Gastrocnemius medialis (tissue), 4 donors: ENCODE results near the gene BTBD16.

Experiments
- CTCF ChIP-seq, 5 experiments: fragments of 450-650 bp in 3 of 5; fragments of 200-600 bp in 2 of 5; sonication (generic) in 2 of 5; IDR thresholded peaks in 4 of 5; conservative IDR thresholded peaks in 1 of 5; 1 replicate in 4 of 5; 2 replicates in 1 of 5; pipeline ENCODE4 v1.5.1; 2016 to 2019; ENCODE audit warnings: antibody characterized with exemption in 5 of 5, mild to moderate bottlenecking in 3 of 5, moderate library complexity in 3 of 5
- POLR2A ChIP-seq, 2 donors: fragments of 450-650 bp; IDR thresholded peaks; one replicate each; pipeline ENCODE4 v1.6.1; 2017; ENCODE audit warnings: antibody characterized with exemption in 2 of 2, mild to moderate bottlenecking in 2 of 2, moderate library complexity in 2 of 2

DNA sequence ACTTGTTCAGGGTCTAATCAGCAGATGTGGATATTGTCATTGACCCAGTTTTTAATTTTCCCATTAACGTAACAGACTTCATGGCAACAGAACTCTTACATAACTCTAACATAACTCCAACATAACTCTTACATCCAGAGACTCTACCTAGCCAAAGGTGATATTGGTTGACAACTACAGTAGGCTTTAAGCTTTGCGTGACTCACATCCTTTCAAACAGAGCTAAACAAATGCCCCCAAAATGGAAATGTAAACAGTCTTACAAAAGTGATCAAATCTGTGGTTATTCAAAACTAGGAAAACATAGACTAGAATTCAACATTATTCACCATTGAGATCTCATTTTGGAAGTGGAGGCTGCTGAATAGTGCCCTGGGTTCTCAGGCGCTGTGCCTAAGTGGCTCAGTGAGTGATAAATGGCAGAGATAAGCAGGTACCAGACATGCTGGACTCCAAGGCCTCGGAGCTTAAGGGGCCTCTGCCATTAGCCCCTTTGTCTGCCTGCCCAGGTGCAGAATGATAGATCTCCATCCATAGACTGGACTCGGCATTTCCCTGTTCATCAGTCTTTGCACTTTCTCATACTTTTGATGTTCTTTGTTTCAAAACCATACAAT, 34.3 kb upstream of the BTBD16 start:
- no peak for TF ChIP-seq CTCF (IDR thresholded peaks at IDR 0.05 in 4 of 5, conservative IDR thresholded peaks at IDR 0.05 in 1 of 5)
- TF ChIP-seq POLR2A (IDR thresholded peaks at IDR 0.05) = no peak
